Stimulated activated CD4-positive, alpha-beta T cell treated with anti-CD3 and anti-CD28 coated beads, Interleukin-2, amount 100 ng/mL, for 24 hours (primary cell): Measurements from ENCODE around the gene STEAP3.
A peak's percentile ranks its signal among the peaks of the same experiment; 100 is the strongest.

Source experiments
- DNase-seq, 2 donors: peaks; one replicate each; pipeline ENCODE4 v3.0.0-alpha.2; 2020

Gene STEAP3

DNA sequence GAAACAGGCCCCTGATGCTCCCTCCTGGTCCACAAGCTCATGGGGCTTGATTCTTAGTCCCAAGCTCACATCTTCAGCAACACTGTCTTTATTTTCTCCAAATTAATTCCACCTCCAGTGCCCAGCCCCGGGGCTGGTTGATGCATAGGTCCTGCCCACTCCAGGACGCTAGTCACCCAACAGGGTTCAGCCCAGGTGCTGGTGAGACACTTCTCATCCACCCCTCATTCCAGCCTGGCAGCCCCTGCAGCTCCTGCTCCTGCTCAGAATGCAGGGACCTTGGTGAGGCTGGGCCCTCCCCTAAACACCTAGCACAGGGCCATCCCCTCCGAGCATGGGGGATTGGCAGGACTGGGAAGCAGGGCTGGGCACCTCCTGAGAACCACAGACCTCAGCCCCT lies 25.7 kb downstream of the STEAP3 start:
- no peak for DNase-seq

DNA sequence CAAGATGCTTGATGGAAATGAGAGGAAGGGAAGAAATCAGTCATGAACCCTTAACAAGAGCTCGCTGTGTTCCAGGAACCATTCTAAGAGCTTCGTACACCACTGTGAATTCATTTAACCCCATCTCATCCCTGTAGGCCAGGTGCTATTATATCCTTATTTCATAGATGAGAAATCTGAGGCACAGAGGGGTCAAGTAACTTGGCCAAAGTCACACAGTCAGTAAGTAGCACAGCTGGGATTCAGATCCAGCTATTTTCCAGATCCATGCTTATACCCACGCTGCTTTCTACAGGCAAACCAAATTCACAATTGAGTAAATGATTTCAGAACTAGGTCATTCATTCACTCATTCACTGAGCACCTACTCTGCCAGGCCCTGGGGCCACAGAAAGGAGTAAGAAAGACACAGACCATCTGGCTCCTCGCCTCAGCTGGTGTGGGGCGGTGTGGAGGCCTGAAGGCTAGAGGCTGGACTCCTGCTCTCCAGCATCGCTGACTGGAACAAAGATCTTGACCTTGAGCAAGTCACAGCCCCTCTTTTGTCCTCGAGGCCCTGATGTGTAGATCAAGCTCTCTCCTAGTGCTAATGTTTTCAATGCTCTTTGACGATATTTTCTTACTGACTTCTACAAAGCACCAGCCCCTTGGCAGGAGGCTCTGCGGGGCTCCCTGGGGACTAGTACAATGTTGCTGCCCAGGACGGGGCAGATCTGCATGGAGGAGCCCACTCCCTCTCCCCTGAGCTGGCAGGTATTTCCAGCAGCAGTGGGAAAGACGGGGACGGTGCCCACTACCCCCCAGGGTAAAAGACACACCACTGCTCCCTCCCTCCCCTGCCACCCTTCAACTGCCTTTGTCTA lies 26.5 kb downstream of the STEAP3 start:
- no peak for DNase-seq

DNA sequence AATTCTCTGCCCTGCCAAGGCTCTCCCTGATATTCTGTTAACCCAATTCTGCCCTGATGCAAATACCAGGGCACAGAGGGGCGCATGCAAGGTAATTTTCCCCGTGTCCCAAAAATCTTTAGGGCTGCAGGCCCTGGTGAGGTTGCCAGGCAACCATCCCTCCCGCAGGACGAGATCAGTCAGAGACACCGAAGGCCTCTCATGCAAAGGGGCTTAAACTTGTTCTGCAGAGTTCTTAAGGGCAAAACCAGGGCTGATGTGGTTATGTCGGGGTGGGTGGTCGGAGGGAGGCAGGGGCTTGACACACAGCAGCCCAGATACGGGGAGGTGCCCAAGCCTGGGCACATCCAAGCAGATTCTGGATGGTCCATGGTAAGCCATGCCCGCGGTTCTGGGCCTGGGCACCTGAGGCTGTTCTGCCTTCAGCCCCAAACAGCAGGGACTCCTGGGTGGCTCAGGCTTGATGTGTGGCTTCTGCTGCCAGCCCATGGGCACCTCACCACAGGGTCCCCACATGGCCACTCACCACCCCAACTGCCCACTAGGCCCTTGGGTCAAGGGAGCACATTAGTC lies 27.2 kb downstream of the STEAP3 start:
- no peak for DNase-seq

DNA sequence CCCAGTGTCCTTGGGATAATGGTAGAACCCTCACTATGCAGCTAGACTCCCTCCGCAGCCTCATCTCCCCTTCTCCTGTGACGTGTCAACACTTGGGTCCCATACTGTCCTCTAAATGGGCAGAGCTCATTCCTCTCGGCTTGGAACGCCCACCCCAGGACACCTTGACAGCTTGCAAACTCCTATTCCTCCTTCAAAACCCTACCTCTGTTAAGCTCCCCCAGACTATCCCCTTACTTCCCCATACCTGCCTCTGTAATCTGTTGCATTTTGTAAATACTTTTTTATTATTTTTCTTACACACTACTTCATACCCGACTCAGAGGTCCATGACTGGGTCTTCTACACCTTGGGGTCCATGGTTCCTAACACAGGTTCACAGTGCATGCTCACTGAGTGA lies 28.0 kb downstream of the STEAP3 start:
- DNase-seq, result no peak

DNA sequence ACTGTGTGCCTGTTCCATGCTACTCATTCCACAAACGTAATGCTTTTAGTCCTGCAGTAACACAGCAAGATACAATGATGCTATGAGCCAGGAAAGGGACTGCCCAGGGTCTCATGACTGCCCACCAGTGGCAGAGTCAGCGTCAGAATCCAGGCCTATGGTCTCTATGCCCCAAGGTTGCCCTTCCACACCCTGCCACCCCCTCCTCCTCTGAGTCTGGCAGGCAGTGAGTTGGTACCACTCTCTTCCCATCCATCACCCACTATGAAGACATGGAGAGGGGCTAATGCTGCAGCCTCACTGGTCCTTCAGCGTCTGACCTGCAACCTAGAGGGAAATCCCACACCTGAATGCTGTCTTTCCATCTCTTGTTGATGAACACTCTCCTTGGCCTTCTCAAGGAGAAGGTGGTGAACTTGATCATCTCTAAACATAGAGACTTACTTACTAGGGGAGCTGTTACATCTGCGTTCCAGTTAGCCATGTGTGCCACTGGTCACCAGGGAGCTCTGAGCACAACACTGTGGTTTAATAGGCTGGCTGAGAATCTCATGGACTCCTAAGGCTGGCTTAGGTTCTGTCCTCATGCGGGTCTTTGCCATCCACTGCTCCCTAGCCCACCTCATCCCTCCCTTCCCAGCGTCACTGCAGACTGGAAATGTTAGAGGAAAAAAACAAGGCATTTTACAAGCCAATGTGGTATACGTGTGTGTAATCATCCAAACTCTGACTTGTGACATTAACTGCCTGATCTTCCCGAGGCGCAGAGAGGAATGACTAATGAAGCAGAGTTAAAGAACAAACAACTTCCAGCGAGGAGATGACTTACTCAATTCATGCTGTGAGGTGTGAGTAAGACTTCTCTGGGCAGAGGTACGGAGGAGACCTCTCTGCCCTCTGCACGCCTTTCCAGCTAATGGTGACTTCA lies 28.8 kb downstream of the STEAP3 start:
- DNase-seq, result no peak

DNA sequence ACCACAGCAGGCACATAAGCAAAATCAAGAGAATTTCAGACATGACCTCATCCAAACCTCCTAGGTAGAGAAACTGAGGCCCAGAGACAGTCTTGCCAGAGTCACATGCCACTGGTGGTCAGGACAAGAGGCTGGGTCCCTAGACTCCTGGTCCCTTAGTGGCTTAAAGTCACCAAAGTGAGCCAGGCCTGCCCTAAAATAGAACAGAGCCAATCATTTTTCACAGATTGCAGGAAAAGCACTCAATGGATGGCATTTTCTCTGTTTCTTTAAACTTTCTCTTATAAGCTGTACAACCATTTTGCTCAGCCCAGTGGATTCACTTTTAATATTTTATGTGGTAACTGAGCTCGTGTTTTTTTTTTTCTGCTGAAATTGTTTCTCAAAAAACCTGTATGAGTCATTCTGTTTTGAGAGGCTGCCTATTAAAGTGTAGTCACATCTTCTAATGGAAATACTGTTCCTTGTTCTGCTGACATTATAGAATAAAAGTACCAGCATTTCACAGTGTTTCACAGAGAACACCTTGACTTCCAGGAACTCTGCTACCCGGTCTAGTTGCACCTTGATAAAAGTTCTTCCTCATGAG lies 29.6 kb downstream of the STEAP3 start:
- DNase-seq, result no peak

DNA sequence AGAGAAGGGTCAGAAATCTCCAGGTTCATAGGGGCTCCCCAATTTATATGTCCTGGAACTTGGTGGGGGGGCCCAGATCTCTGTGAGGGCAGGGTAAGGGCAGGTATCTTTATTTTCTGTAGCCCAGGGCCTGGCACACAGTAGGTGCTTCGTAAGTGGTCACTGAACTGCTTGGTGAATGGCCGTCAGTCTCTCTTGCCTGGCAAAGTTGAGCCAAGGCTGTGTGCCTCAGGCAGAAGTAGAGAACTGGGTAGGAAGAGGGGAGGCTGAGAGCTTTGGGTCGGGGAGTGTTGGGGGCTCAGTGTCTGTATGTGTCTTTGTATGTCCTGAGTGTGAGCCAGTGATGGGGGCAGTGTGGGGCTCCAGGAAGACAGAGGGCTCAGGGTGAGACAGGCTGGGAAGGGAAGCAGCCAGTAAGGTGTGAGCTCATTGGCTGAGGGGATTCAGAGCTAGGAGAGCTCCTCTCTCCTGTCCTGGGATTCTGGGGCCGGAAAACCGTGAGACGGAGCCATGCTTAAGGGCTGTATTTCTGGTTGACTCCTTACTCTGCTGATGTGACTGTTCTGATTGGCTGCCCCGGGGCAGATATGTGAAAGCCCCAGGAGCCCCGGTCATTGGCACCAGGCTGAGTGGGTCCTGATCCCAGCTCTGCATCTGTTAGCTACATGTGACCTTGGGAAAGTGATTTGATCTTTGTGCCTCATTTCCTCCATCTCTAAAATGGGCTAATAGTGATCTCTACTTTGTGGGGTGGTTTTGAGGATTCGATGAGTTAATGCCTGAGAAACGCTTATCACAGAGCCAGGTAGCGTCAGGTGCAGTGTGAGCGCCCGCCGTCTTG lies 30.3 kb downstream of the STEAP3 start:
- no peak for DNase-seq

DNA sequence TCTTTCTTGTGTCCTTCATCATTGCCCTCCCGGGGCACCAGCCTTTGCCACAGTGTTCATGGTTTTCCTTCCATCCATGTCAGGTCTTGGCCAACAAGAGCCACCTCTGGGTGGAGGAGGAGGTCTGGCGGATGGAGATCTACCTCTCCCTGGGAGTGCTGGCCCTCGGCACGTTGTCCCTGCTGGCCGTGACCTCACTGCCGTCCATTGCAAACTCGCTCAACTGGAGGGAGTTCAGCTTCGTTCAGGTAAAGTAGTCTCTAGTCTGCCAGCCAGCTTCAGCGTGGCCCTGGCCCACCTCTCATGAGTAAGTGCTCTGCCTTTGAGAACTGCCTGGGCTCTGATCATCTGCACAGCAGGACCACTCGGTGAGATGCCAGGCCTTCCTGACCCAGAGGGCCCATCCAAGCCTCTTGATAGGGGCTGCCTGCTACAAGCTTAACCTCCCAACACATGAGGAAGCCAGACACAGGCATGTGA lies 31.0 kb downstream of the STEAP3 start:
- no peak for DNase-seq

DNA sequence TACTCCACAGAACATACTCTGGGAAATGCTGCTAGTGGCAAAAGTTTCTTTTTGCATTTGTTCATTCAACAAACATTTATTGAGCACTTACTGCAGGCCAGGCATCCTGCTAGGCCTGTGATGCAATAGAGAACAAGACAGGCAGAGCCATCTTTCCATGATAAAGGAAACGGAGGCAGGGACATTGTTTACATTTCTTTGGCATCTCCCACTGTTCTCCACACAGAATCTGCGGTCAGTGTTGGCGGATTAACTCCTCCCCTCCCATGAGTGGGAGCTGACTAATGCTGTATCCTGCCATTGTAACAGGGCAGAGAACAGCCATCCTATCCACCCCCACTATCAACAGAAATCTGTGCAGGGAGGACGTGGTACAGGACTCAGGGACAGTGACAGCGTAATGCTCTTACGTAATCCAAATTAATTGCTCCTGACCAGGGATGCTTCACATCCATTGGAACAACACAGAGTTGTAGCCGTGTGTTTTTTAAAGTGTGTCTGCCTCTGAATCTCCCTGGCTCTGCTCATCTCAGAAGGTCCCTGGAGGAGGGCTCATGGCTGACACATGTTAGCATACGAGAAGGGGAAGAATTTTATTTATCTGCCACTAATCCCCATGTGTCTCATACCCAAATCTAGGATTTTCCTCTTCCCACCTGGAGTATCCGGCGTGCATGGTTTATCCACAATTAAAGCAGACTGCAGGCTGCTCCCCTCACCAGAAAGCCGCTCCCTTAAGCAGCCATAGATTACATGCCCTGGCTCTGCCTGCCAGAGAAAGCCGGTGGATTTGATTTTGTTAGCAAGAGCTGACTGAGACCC lies 32.3 kb downstream of the STEAP3 start:
- no peak for DNase-seq

DNA sequence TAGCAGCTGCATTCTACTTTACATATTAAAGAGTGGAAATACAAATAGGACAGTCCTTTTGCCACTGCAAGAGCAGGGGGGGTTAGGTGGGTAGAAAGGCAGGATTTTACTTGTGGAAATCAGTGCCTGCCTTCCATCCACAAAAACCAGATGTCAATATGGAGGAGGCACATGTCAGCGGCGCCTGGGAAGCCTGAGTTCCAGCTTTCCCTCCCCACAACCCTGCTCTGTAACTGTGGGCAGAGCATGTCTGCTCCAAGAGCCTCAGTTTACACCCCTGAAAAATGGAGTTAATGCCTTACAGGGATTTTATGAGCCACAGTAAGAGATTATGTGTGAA lies 32.9 kb downstream of the STEAP3 start:
- DNase-seq, result no peak

DNA sequence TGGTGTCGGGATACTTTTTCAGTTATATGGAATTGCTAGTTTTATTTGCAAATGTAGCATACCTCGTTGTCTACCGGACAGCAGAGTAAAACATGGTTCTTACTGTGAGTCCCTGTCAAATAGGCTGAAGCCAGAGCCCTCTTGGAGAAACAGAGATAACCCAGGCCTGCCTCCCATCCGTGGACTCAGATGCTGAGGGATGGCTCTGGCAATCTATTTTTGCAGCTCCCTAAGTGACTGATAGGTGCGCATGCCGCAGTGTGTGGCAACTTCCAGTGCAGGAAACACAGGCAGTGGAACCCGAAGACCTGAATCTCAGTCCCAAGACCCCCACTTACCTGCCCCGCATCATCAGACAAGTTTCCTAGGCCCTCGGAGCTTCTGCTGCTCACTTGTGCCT lies 33.6 kb downstream of the STEAP3 start:
- DNase-seq, result no peak

DNA sequence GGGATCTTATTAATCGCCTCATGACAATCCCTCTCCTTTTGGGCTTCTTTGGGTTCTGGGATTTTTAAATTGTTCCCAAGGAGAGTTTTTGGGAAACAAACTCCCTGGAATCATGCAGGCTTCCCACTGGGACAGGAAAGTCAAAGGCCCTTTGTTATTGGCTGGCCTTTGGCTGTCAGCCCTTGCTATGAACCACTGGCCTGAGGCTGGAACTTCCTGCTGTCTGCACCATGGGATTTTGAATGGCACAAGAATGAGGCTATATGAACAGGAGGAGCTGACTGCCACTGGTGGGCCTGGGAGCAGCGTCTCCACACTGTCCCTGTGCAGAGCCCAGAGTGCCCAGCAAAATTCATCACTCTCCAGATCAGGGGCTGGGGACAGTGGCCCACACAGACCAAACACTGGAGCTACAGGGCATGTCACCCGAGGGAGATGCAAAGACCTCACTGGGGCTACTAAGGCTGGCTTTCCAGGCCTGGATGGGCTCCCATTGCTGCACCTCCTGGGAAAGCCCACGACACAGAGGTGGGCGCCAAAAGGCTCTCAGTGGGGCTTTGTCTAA lies 35.7 kb downstream of the STEAP3 start:
- DNase-seq, result no peak

DNA sequence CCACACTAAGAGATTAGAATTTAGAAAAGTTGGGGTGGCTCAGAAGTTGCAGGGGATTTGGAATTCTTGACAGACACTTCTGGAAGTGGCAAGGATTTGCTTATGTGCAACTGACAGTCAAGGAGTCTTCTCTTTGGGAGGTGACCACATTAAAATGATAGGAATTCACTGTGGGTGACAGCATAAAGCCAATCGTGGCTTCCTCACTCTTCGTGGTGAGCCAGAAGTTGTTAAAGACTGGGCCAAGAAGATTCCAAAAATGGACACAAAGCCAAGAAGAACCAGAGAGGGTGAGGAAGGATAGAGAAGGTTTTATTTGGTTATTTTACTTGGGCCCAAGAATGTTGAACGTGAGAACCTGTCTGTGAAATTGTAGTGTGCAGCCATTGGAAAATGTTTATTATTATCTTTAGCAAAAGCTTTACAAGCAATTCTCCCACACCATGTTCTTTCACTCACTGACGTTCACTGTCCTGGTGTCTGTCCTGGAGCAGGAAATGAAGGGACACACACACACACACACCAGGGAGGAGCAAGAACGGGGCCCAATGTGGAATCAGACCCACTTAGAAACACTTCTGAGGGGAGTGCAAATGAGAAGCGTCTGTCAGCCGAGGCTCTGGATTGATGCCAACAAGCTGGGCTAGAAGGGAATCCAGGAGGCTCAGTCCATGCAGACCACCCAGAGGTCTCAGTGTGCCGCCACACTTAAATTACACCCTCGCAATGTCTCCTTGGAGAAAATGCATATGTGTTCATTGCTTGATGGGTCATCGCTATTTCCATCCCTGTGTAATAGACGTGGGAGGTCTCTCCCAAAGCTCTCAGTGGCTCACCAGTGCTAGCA lies 37.2 kb downstream of the STEAP3 start:
- no peak for DNase-seq

DNA sequence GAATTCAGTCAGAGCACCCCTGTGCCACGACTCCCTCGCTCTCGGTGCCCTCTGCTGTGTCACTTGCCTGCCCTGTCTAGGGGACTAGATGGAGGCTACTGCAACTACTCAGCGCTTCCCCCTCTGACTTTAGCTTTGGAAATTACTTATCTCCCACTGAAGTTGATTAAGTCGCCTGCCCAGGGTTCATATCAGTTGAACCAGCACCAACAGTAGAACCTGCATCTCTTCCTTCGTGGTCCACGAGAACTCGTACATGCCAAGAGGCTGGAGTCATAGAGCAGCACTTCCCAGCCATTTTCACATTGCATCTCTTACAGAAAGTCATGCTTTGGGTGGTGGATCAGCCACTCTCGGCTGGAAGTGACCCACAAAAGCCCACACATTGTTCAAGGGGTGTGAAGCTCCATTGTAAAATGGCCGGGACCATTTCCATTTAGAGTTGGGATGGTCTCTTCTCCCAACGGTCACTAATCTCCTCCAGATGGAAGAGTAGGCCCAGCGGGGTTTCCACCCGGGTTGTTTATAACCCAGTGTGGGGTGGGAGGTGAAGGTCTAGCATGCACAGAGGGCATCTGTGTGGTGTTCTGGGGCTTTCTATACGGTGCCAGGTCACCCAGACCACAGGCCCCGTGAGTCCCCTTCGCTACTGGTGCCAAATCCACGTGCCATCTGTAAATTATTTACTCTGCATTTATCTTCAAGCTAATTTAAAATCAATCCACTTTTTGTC lies 38.0 kb downstream of the STEAP3 start:
- DNase-seq, result no peak

DNA sequence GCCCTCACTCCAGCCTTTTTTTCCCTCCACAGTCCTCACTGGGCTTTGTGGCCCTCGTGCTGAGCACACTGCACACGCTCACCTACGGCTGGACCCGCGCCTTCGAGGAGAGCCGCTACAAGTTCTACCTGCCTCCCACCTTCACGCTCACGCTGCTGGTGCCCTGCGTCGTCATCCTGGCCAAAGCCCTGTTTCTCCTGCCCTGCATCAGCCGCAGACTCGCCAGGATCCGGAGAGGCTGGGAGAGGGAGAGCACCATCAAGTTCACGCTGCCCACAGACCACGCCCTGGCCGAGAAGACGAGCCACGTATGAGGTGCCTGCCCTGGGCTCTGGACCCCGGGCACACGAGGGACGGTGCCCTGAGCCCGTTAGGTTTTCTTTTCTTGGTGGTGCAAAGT lies 39.4 kb downstream of the STEAP3 start:
- no peak for DNase-seq

DNA sequence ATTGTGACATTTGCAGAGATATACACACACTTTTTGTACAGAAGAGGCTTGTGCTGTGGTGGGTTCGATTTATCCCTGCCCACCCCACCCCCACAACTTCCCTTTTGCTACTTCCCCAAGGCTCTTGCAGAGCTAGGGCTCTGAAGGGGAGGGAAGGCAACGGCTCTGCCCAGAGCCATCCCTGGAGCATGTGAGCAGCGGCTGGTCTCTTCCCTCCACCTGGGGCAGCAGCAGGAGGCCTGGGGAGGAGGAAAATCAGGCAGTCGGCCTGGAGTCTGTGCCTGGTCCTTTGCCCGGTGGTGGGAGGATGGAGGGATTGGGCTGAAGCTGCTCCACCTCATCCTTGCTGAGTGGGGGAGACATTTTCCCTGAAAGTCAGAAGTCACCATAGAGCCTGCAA lies 40.0 kb downstream of the STEAP3 start:
- no peak for DNase-seq

DNA sequence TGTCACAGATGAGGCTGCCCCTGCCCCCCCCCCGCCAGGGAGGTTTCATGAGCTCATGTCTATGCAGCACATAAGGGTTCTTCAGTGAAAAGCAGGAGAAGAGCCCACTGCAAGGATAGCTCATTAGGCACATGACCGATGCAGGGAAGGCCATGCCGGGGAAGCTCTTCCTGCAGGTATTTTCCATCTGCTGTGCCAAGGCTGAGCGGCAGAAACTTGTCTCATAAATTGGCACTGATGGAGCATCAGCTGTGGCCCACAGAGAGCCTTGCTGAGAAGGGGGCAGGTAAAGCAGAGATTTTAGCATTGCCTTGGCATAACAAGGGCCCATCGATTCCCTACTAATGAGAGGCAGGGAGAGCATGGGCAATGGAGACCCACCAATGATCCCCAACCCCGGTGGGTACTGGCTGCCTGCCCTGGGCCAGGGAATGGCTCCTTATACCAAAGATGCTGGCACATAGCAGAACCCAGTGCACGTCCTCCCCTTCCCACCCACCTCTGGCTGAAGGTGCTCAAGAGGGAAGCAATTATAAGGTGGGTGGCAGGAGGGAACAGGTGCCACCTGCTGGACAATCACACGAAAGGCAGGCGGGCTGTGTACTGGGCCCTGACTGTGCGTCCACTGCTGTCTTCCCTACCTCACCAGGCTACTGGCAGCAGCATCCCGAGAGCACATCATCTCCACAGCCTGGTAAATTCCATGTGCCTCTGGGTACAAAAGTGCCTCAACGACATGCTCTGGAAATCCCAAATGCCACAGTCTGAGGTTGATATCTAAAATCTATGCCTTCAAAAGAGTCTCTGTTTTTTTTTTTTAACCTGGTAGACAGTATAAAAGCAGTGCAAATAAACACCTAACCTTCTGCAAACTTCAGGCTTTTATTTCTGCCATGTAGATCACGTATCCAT lies 41.4 kb downstream of the STEAP3 start:
- DNase-seq, result peak; percentile 28 to 48

DNA sequence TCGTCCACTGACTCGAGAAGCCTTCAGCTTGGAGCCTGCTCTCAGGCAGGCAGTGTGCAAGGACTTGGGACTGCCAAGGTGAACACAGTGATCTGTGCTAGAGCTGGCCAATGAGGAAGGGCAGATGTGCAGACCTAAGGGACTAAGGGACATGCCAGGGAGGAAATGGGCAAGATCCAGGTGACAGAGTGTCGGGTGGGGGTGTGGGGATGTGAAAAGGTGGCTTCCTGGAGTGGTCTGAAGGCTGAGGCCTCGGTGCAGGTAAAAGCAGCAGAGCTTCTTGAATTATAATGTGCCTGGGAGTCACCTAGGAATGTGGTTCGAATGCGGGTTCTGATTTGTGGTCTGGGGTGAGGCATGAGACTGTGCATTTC lies 42.0 kb downstream of the STEAP3 start:
- no peak for DNase-seq
